K562 (cell line): ENCODE results near the gene ZNF407. TPM values are rescaled to one million over a fixed set of nuclear protein-coding genes. Genes with fewer than 3 reads are reported as not detected.

Experiments used
- ATAC-seq: fragments of 200-7000 bp; cut with Tn5 transposase; 3 replicates; pipeline ENCODE4 v1.9.1; 2020; ENCODE audit warnings: moderate library complexity
- BruUV-seq: library from RNA; stranded (reverse); fragments of 400-500 nt; replicated peaks from 2 replicates; lab custom pipeline; 2021; lab: Mats Ljungman, UMichigan
- CTCF ChIA-PET: fragments of 300-600 bp; formaldehyde crosslinking; extraction: SDS; loops from one replicate; lab custom pipeline; 2021; ENCODE audit warnings: low intra/inter-chr PET ratio; lab: Yijun Ruan, JAX
- POLR2A ChIA-PET: fragments of 300-600, 350-650 bp; sonication (Branson Sonifier 250); formaldehyde crosslinking; extraction: SDS; loops from one replicate; lab custom pipeline; 2021; ENCODE audit warnings: antibody characterized with exemption, inconsistent platforms; lab: Yijun Ruan, JAX
- DNase-seq, 4 experiments: peaks; one replicate each; pipeline versions ENCODE4 v3.0.0 to v3.0.0-alpha.2; 2011 to 2018; ENCODE audit warnings: low spot score in 3 of 4, mixed read lengths in 3 of 4; ENCODE audit errors: extremely low read depth in 1 of 4
- FAIRE-seq: peaks from 2 replicates; lab custom pipeline; 2011; peaks lifted over from hg19 to GRCh38; lab: Jason Lieb, UNC
- H2AFZ ChIP-seq: 2 replicates; pipeline ENCODE4 v1.6.0; 2011; ENCODE audit warnings: low read depth, low read length, control low read depth, inconsistent platforms
- H3K27ac ChIP-seq: fragments of 200-600 bp; 3 replicates; pipeline ENCODE4 v1.8.0; 2011; ENCODE audit warnings: low read depth, mild to moderate bottlenecking, control low read depth, inconsistent platforms, low read length, moderate library complexity, mixed read lengths; ENCODE audit errors: extremely low read depth
- H3K27me3 ChIP-seq, 2 experiments: fragments of 300-600 bp in 1 of 2; 2 replicates in 1 of 2; 3 replicates in 1 of 2; pipeline versions ENCODE4 v1.6.0 to v1.8.0; 2011; ENCODE audit warnings: inconsistent platforms in 2 of 2, low read length in 2 of 2, mild to moderate bottlenecking in 1 of 2, mixed read lengths in 1 of 2, moderate library complexity in 1 of 2; ENCODE audit not compliant: control insufficient read depth in 2 of 2, insufficient read depth in 2 of 2
- H3K36me3 ChIP-seq: fragments of 300-600 bp; 3 replicates; pipeline ENCODE4 v1.8.0; 2011; ENCODE audit warnings: mild to moderate bottlenecking, low read length, inconsistent platforms; ENCODE audit not compliant: control insufficient read depth, insufficient read depth
- H3K4me1 ChIP-seq, 2 experiments: fragments of 200-600 bp in 1 of 2; replicated peaks in 1 of 2; 2 replicates in 1 of 2; 3 replicates in 1 of 2; pipeline versions ENCODE4 v1.5.1 to v1.8.0; 2011; ENCODE audit warnings: inconsistent platforms in 2 of 2, low read length in 2 of 2, mild to moderate bottlenecking in 1 of 2, mixed read lengths in 1 of 2, moderate library complexity in 1 of 2; ENCODE audit not compliant: control insufficient read depth in 2 of 2, insufficient read depth in 2 of 2
- H3K4me2 ChIP-seq: 2 replicates; pipeline ENCODE4 v1.6.1; 2011; ENCODE audit warnings: low read length, control low read depth, inconsistent platforms, mixed read lengths; ENCODE audit not compliant: insufficient read depth
- H3K4me3 ChIP-seq: fragments of 200-600 bp; sonication (generic), shearing (Covaris generic); 2 replicates; pipeline ENCODE4 v1.5.1; 2016; ENCODE audit warnings: control low read depth, inconsistent platforms
- H3K79me2 ChIP-seq: fragments of 200-600 bp; 3 replicates; pipeline ENCODE4 v1.8.0; 2011; ENCODE audit warnings: low read length, inconsistent platforms; ENCODE audit not compliant: control insufficient read depth, insufficient read depth
- H3K9ac ChIP-seq, 2 experiments: 2 replicates each; pipeline versions ENCODE4 v1.6.0 to v1.6.1; 2011; ENCODE audit warnings: low read depth in 2 of 2, low read length in 2 of 2, control low read depth in 1 of 2, inconsistent platforms in 1 of 2, mild to moderate bottlenecking in 1 of 2, mixed read lengths in 1 of 2; ENCODE audit not compliant: insufficient read depth in 1 of 2
- H3K9me1 ChIP-seq: one replicate; pipeline ENCODE4 v1.6.0; 2011; ENCODE audit warnings: inconsistent platforms, mild to moderate bottlenecking, low read length, moderate library complexity; ENCODE audit not compliant: control insufficient read depth, insufficient read depth
- H3K9me3 ChIP-seq: replicated peaks from 2 replicates; pipeline ENCODE4 v1.5.1; 2011; ENCODE audit warnings: low read depth, low read length, inconsistent platforms; ENCODE audit not compliant: control insufficient read depth, insufficient read depth
- H4K20me1 ChIP-seq: replicated peaks from 2 replicates; pipeline ENCODE4 v1.6.1; 2011; ENCODE audit warnings: low read length, inconsistent platforms, mixed read lengths; ENCODE audit not compliant: control insufficient read depth, insufficient read depth
- CCAR2 ChIP-seq: fragments of 200-400 bp; formaldehyde crosslinking; IDR thresholded peaks from 2 replicates; pipeline ENCODE4 v1.6.1; 2017; ENCODE audit warnings: mild to moderate bottlenecking, low read depth, low read length
- ELF1 ChIP-seq: fragments of 200-800 bp; sonication (Bioruptor generic); IDR thresholded peaks from 2 replicates; pipeline ENCODE4 v1.6.1; 2016; ENCODE audit warnings: missing genetic modification characterization, missing compliant biosample characterization
- RBM17 ChIP-seq: fragments of 200-400 bp; formaldehyde crosslinking; IDR thresholded peaks from 2 replicates; pipeline ENCODE4 v1.6.1; 2017; ENCODE audit warnings: low read depth, mild to moderate bottlenecking, low read length, borderline replicate concordance
- SMARCC2 ChIP-seq: fragments of 450-650 bp; IDR thresholded peaks from 2 replicates; pipeline ENCODE4 v1.6.1; 2017; ENCODE audit warnings: antibody characterized with exemption, moderate library complexity, mild to moderate bottlenecking, low read depth
- ZNF507 ChIP-seq: conservative IDR thresholded peaks from 2 replicates; pipeline ENCODE4 v1.6.1; 2017; ENCODE audit warnings: missing genetic modification characterization, missing compliant biosample characterization
- ZNF668 ChIP-seq: fragments of 250-450 bp; sonication (Bioruptor Pico); IDR thresholded peaks from 2 replicates; pipeline ENCODE4 v1.8.0; 2022; ENCODE audit warnings: mild to moderate bottlenecking, inconsistent platforms
- ZNF764 ChIP-seq: fragments of 250-450 bp; sonication (Bioruptor Pico); IDR thresholded peaks from 2 replicates; pipeline ENCODE4 v1.4.0; 2020; ENCODE audit warnings: low read depth, mild to moderate bottlenecking, moderate library complexity
- ZNF780A ChIP-seq: fragments of 250-450 bp; sonication (Bioruptor Pico); IDR thresholded peaks from 2 replicates; pipeline ENCODE4 v1.5.0; 2021; ENCODE audit warnings: mild to moderate bottlenecking
- WGBS: fragments of 100-300 bp; shearing (Covaris generic); methylation state at CpG from one replicate; pipeline ENCODE4 v1.1.6; 2016; ENCODE audit warnings: low coverage, mixed read lengths; ENCODE audit not compliant: insufficient coverage; ENCODE audit errors: missing lambda C conversion rate; 5-methylcytosine and 5-hydroxymethylcytosine counted together
- in situ Hi-C: fragments of 300-500 bp; cut with MboI; formaldehyde crosslinking; loops from 4 replicates; pipeline ENCODE4 v1.15.0; 2018; ENCODE audit warnings: inconsistent platforms, mixed read lengths
- intact Hi-C: fragments of 100-400 bp; cut with micrococcal nuclease; formaldehyde crosslinking; loops from 2 replicates; pipeline ENCODE4 v1.14.2; 2022
- polyA plus RNA-seq, 8 experiments: library from polyadenylated mRNA; depleted of rRNA in 4 of 8; stranded (reverse) in 5 of 8; unstranded in 3 of 8; fragments of >200 nt; fragmentation: Nextera tagmentation in 2 of 8; fragmentation: Illumina TruSeq in 1 of 8; extraction: Ambion mirVana in 2 of 8; extraction: Trizol in 1 of 8; gene quantifications; 2 replicates each; pipeline versions ENCODE4 v1.2.1 to v1.2.3, GENCODE V29; 2011 to 2014; ENCODE audit warnings: inconsistent platforms in 1 of 8, missing spikeins in 1 of 8
- total RNA-seq, 7 experiments: library from RNA; depleted of rRNA in 6 of 7; stranded (reverse); fragments of >200 nt in 6 of 7; fragmentation: Illumina TruSeq in 2 of 7; extraction: Trizol in 2 of 7; gene quantifications; 2 replicates each; pipeline versions ENCODE4 v1.2.1 to v1.2.3, GENCODE V29; 2011 to 2021; ENCODE audit warnings: low replicate concordance in 1 of 7
- TF ChIP-seq, protein P1 (sequence below), 3 experiments: IDR thresholded peaks in 2 of 3; conservative IDR thresholded peaks in 1 of 3; 2 replicates each; pipeline ENCODE4 v1.5.1; 2011 to 2012; ENCODE audit warnings: low read length in 3 of 3, mild to moderate bottlenecking in 3 of 3, control low read depth in 2 of 3, improper control_type of control experiment in 1 of 3, inconsistent platforms in 1 of 3, low read depth in 1 of 3, mixed read lengths in 1 of 3, moderate library complexity in 1 of 3; ENCODE audit not compliant: insufficient read depth in 2 of 3
- TF ChIP-seq, protein P2 (sequence below): fragments of 450-650 bp; formaldehyde crosslinking; IDR thresholded peaks from 2 replicates; pipeline ENCODE4 v1.4.0; 2020; ENCODE audit warnings: mild to moderate bottlenecking, moderate library complexity
- TF ChIP-seq, protein P3 (sequence below): fragments of 450-650 bp; formaldehyde crosslinking; IDR thresholded peaks from 2 replicates; pipeline ENCODE4 v1.4.0; 2020; ENCODE audit warnings: mild to moderate bottlenecking, mixed read lengths

Gene ZNF407
- total and polyA plus RNA-seq, 9 of the 15 experiments (the other 6 are each of a cell fraction or from before 2014, with no cell fraction given): 0.21 to 5.4 (median 2.3) TPM

DNA sequence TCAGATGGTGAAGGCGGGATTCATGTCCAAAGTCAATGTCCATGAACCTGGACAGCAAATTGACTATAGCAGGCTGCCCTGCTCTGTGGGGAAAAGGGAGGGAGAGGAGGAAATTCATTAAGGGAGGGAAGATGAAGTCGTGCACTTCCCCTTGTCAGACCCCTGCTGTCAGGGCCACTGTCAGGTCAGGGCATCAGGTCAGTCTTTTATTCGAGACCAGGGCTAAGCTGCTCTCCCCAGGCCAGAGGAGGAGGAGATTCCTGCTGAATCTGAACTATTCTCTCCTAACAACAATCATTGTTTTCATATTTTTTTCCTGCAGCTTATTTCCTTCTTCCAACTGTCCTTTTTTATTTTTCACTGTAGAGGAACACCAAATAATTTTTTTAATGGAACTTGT is 46.2 kb upstream of the ZNF407 start:
- ChIA-PET POLR2A (interaction anchor here (1.0 to 1.3 kb wide), 2 partner anchors 198 to 200 kb away, joined by 4 to 5 read pairs; no protein-coding TSS in a partner anchor), CTCF (interaction anchor here (0.8 kb wide), 1 partner anchor 199 kb away, joined by 3 read pairs; no protein-coding TSS in a partner anchor)
- no peak overlapping the region for H2AFZ ChIP-seq
- no peaks in the 10 kb centered on the region for H3K9me1 ChIP-seq
- H3K4me1 ChIP-seq: no peaks in the 10 kb centered on the region
- WGBS: 0% methylated on average over 1 of the region's 3 CpGs
- H3K9me3 ChIP-seq: no peaks in the 10 kb centered on the region
- H3K27ac ChIP-seq: no peak overlapping the region
- no peaks in the 10 kb centered on the region for H3K36me3 ChIP-seq
- no peak overlapping the region for H3K4me3 ChIP-seq
- H3K9ac ChIP-seq: no peak overlapping the region
- no peaks in the 10 kb centered on the region for H3K79me2 ChIP-seq
- intact Hi-C loops: loop anchor here (5.0 kb wide), 1 partner anchor 54 kb away; the partner anchor contains the start of gene CNDP2
- no peak overlapping the region for H3K4me2 ChIP-seq
- ATAC-seq (no peak), DNase-seq (no peak), FAIRE-seq (no peak)
- no peaks in the 10 kb centered on the region for H4K20me1 ChIP-seq
- H3K27me3 ChIP-seq: peaks cover 2 to 16% of the 10 kb centered on the region in 2 experiments; a peak in 3 of 5 replicates
- TF ChIP-seq ELF1 (tag) (no peak), RBM17 (no peak), ZNF507 (tag) (no peak), ZNF668 (CRISPR knock-in tag) (no peak), SMARCC2 (no peak), ZNF764 (CRISPR knock-in tag) (no peak), ZNF780A (CRISPR knock-in tag) (no peak), CCAR2 (no peak)
- TF ChIP-seq, protein P1, sequence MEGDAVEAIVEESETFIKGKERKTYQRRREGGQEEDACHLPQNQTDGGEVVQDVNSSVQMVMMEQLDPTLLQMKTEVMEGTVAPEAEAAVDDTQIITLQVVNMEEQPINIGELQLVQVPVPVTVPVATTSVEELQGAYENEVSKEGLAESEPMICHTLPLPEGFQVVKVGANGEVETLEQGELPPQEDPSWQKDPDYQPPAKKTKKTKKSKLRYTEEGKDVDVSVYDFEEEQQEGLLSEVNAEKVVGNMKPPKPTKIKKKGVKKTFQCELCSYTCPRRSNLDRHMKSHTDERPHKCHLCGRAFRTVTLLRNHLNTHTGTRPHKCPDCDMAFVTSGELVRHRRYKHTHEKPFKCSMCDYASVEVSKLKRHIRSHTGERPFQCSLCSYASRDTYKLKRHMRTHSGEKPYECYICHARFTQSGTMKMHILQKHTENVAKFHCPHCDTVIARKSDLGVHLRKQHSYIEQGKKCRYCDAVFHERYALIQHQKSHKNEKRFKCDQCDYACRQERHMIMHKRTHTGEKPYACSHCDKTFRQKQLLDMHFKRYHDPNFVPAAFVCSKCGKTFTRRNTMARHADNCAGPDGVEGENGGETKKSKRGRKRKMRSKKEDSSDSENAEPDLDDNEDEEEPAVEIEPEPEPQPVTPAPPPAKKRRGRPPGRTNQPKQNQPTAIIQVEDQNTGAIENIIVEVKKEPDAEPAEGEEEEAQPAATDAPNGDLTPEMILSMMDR (IDR thresholded peaks at IDR 0.05 in 2 of 3, conservative IDR thresholded peaks at IDR 0.05 in 1 of 3; ENCODE audit: insufficient read depth in 2 of 3, low read depth in 1 of 3, low read length in 3 of 3): no peak
- TF ChIP-seq, protein P2, sequence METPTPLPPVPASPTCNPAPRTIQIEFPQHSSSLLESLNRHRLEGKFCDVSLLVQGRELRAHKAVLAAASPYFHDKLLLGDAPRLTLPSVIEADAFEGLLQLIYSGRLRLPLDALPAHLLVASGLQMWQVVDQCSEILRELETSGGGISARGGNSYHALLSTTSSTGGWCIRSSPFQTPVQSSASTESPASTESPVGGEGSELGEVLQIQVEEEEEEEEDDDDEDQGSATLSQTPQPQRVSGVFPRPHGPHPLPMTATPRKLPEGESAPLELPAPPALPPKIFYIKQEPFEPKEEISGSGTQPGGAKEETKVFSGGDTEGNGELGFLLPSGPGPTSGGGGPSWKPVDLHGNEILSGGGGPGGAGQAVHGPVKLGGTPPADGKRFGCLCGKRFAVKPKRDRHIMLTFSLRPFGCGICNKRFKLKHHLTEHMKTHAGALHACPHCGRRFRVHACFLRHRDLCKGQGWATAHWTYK (CRISPR knock-in tag): no peak
- TF ChIP-seq, protein P3, sequence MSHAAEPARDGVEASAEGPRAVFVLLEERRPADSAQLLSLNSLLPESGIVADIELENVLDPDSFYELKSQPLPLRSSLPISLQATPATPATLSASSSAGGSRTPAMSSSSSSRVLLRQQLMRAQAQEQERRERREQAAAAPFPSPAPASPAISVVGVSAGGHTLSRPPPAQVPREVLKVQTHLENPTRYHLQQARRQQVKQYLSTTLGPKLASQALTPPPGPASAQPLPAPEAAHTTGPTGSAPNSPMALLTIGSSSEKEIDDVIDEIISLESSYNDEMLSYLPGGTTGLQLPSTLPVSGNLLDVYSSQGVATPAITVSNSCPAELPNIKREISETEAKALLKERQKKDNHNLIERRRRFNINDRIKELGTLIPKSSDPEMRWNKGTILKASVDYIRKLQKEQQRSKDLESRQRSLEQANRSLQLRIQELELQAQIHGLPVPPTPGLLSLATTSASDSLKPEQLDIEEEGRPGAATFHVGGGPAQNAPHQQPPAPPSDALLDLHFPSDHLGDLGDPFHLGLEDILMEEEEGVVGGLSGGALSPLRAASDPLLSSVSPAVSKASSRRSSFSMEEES (CRISPR knock-in tag): no peak
- in situ Hi-C loops: loop anchor here (10.0 kb wide), 2 partner anchors 187 to 367 kb away; no protein-coding TSS in a partner anchor
- no TSS peak for BruUV-seq
